ENCODE data around the gene FEZ2.

DNA sequence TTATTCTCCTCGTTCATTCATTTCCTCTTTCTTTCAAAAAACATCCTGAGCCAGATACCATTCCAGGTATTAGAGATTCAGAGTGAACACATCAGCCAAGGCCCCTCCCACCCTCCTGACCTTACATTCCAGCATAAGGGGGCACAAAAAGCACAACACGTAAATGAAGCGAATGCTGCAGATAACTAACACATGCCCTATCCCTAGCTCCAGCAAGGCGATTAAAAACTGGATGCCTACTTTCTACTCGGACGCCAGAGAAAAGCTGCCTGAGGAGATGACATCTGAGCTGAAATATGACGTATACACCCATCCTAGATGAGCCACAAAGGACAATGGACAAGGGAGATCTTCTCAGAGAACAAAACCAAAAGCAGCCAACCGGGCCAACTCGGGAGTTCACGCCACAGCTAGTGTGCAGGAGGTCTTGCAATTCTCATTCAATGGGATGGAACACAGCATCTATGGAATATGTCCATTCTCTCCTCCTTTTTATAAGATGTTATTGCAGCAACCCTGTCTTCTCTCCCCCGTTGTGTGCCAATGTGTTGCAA is 33.5 kb downstream of the FEZ2 start:
- no peak for TF ChIP-seq POLR2A (IDR thresholded peaks at IDR 0.05)
- TF ChIP-seq, protein P1, sequence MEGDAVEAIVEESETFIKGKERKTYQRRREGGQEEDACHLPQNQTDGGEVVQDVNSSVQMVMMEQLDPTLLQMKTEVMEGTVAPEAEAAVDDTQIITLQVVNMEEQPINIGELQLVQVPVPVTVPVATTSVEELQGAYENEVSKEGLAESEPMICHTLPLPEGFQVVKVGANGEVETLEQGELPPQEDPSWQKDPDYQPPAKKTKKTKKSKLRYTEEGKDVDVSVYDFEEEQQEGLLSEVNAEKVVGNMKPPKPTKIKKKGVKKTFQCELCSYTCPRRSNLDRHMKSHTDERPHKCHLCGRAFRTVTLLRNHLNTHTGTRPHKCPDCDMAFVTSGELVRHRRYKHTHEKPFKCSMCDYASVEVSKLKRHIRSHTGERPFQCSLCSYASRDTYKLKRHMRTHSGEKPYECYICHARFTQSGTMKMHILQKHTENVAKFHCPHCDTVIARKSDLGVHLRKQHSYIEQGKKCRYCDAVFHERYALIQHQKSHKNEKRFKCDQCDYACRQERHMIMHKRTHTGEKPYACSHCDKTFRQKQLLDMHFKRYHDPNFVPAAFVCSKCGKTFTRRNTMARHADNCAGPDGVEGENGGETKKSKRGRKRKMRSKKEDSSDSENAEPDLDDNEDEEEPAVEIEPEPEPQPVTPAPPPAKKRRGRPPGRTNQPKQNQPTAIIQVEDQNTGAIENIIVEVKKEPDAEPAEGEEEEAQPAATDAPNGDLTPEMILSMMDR (IDR thresholded peaks at IDR 0.05): no peak
- TF ChIP-seq POLR2AphosphoS5 (IDR thresholded peaks at IDR 0.05; ENCODE audit: insufficient read depth in 1 of 2, low read depth in 1 of 2): no peak

Measured in vagina (tissue), 2 donors.